Ascending aorta (tissue), 2 donors: ENCODE data around the gene SCAI. TPM values are rescaled to one million over a fixed set of nuclear protein-coding genes. Genes with fewer than 3 reads are reported as not detected.

Source experiments
- DNase-seq, 2 donors: peaks; one replicate each; pipeline ENCODE4 v3.0.0-alpha.2; 2019; ENCODE audit warnings: low spot score in 2 of 2
- H3K27ac ChIP-seq, 2 donors: fragments of 200-600 bp; sonication (generic); one replicate each; pipeline ENCODE4 v1.5.1; 2016 to 2017; ENCODE audit warnings: mild to moderate bottlenecking in 1 of 2
- H3K27me3 ChIP-seq: fragments of 200-600 bp; sonication (generic); one replicate; pipeline ENCODE4 v1.5.1; 2017
- H3K36me3 ChIP-seq, 2 donors: fragments of 200-600 bp; sonication (generic); one replicate each; pipeline ENCODE4 v1.5.1; 2016
- H3K4me1 ChIP-seq, 2 donors: fragments of 200-600 bp; sonication (generic); one replicate each; pipeline ENCODE4 v1.5.1; 2016 to 2017; ENCODE audit warnings: mild to moderate bottlenecking in 1 of 2
- H3K4me3 ChIP-seq, 2 donors: fragments of 200-600 bp; sonication (generic); one replicate each; pipeline ENCODE4 v1.5.1; 2016 to 2017; ENCODE audit warnings: mild to moderate bottlenecking in 1 of 2
- H3K9me3 ChIP-seq, 2 donors: fragments of 200-600 bp; sonication (generic); one replicate each; pipeline ENCODE4 v1.5.1; 2016
- CTCF ChIP-seq, 3 experiments: fragments of 200-600 bp in 2 of 3; fragments of 450-650 bp in 1 of 3; sonication (generic) in 2 of 3; IDR thresholded peaks; one replicate each; pipeline ENCODE4 v1.5.1; 2016 to 2019; ENCODE audit warnings: antibody characterized with exemption in 3 of 3, mild to moderate bottlenecking in 1 of 3, moderate library complexity in 1 of 3
- intact Hi-C: fragments of 100-400 bp; cut with DNase I; formaldehyde crosslinking; loops from one replicate; pipeline ENCODE4 v1.15.1; 2023
- total RNA-seq: library from RNA; depleted of rRNA; stranded (reverse); fragments of >200 nt; gene quantifications from one replicate; pipeline ENCODE4 v1.1.0, GENCODE V29; 2016

SCAI gene
- total RNA-seq, 1 donor from 2014 or later: 2.4 TPM

- TF ChIP-seq CTCF (IDR thresholded peaks at IDR 0.05): no peak
- Histone ChIP-seq H3K4me3 (no peak overlapping the region), H3K27ac (no peak overlapping the region), H3K36me3 (no peaks in the 10 kb centered on the region), H3K9me3 (no peaks in the 10 kb centered on the region), H3K4me1 (peaks cover 0 to 8% of the 10 kb centered on the region in 2 donors), H3K27me3 (no peaks in the 10 kb centered on the region)
- intact Hi-C loops: loop anchor here (5.0 to 10.0 kb wide), 2 partner anchors 276 to 368 kb away; partner anchors contain the start of genes ARPC5L, NR6A1 and RPL35
- no peak for DNase-seq
Measured at GRCh38 chr9:125140576-125140975, 2.8 kb downstream of the SCAI start.

- TF ChIP-seq CTCF (IDR thresholded peaks at IDR 0.05): no peak
Measured at GRCh38 chr9:125137200-125137599, 6.1 kb downstream of the SCAI start.

GRCh38 chr9:125134976-125135375 is 8.4 kb downstream of the SCAI start:
- Histone ChIP-seq H3K4me1 (no peaks in the 10 kb centered on the region), H3K9me3 (no peaks in the 10 kb centered on the region), H3K27ac (no peak overlapping the region), H3K4me3 (no peak overlapping the region), H3K27me3 (no peaks in the 10 kb centered on the region), H3K36me3 (no peaks in the 10 kb centered on the region)
- DNase-seq: no peak
- intact Hi-C loops: no loop called here
- no peak for TF ChIP-seq CTCF (IDR thresholded peaks at IDR 0.05)

More at GRCh38 chr9:125137200-125137599, 6.1 kb downstream of the SCAI start:
- intact Hi-C loops: no loop called here
- H3K4me3 ChIP-seq: no peak overlapping the region
- no peaks in the 10 kb centered on the region for H3K9me3 ChIP-seq
- H3K4me1 ChIP-seq: peaks cover 0 to under 1% of the 10 kb centered on the region in 2 donors
- DNase-seq: no peak
- H3K27ac ChIP-seq: no peak overlapping the region
- no peaks in the 10 kb centered on the region for H3K27me3 ChIP-seq
- H3K36me3 ChIP-seq: no peaks in the 10 kb centered on the region

- H3K36me3 ChIP-seq: no peaks in the 10 kb centered on the region
- H3K9me3 ChIP-seq: no peaks in the 10 kb centered on the region
- no peaks in the 10 kb centered on the region for H3K27me3 ChIP-seq
- TF ChIP-seq CTCF (IDR thresholded peaks at IDR 0.05): no peak
- DNase-seq: no peak
- H3K4me1 ChIP-seq: no peaks in the 10 kb centered on the region
- no peak overlapping the region for H3K4me3 ChIP-seq
- no peak overlapping the region for H3K27ac ChIP-seq
- intact Hi-C loops: no loop called here
Measured at GRCh38 chr9:125133403-125134329, 9.7 kb downstream of the SCAI start.

GRCh38 chr9:125131778-125132177 is 11.6 kb downstream of the SCAI start:
- H3K36me3 ChIP-seq: no peaks in the 10 kb centered on the region
- H3K4me1 ChIP-seq: no peaks in the 10 kb centered on the region
- no peak for TF ChIP-seq CTCF (IDR thresholded peaks at IDR 0.05)
- intact Hi-C loops: no loop called here
- H3K4me3 ChIP-seq: no peak overlapping the region
- no peak for DNase-seq
- H3K9me3 ChIP-seq: no peaks in the 10 kb centered on the region
- H3K27me3 ChIP-seq: no peaks in the 10 kb centered on the region
- H3K27ac ChIP-seq: no peak overlapping the region
